ENCODE results near the gene CHN2.
"Not testable (repeated sequence)": the region's sequence is repeated elsewhere in the genome, so short reads cannot be mapped to it uniquely, and the experiment has no call there.

Gene CHN2

GRCh38 chr7:29511337-29511736 is 316.8 kb downstream of the CHN2 start:
- no peak for FAIRE-seq

GRCh38 chr7:29511851-29512250 is 317.3 kb downstream of the CHN2 start:
- no peak for FAIRE-seq

DNA sequence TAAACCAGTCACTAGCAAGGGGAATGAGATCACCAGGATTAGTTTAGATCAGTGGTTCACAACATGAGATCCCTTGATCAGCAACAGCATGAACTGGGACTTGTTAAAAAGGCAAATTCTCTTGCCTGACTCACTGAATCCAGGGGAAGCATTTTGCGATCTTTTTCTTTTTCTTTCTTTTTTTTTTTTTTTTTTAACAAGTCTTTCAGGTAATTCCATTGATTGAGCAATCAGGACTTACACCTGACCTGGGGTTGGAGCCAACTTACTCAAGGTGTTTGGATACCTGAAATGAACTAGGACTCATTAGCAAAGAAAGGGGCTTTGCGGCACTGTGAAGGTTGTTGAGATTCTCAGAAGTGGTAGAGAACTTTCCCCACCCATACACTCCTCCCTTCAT is 321.9 kb downstream of the CHN2 start:
- no peak for FAIRE-seq

- no peak for FAIRE-seq
Observed at GRCh38 chr7:29518616-29519015, 324.0 kb downstream of the CHN2 start.

DNA sequence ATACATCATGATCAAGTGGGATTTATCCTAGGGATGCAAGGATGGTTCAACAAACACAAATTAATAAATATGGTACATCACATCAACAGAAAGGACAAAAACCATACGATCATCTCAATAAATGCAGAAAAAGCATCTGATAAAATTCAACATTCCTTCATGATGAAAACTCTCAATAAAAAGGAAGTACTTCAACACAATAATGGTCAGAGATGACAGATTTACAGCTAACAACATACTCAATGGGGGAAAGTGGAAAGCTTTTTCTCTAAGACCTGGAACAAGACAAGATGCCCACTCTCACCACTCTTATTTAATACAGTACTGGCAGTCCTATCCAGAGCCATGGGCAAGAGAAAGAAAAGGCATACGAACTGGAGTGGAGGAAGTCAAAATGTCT is 329.2 kb downstream of the CHN2 start:
- no peak for FAIRE-seq

DNA sequence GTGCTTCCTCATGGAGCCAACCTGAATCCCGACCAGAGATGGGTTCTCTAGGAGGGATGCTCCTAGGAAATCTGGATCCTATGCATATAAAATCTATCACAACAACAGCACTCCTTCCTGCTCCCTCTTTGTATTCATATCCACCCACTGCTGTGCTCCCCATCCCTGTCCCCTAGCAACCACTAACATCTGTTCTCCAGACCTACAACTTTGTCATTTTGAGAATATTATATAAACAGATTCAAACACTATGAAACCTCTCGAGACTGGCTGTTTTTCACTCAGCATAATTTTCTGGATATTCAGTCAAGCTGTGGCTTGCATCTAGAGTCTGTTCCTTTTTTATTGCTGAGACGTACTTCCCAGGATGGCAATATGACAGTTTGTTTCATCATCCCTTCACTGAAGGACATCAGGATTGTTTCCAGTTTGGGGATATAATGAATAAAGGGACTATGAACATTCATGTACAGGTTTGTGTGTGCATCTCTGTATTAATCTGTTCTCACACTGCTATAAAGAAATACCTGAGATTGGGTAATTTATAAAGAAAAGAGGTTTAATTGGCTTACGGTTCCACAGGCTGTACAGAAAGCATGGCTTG is 333.0 kb downstream of the CHN2 start:
- FAIRE-seq = no peak

- not testable (repeated sequence) for FAIRE-seq
Observed at GRCh38 chr7:29528526-29528925, 334.0 kb downstream of the CHN2 start.

Measured in endometrium (tissue), 2 donors.